HG03469 (cell line): ENCODE results near the gene CYB5B.

Experiments
- ATAC-seq: cut with Tn5 transposase; IDR thresholded peaks from one replicate; pipeline ENCODE4 v1.9.1; 2021; ENCODE audit warnings: mild to moderate bottlenecking, moderate library complexity, moderate number of reproducible peaks; ENCODE audit not compliant: unreplicated experiment

Gene CYB5B

GRCh38 chr16:69514356-69514755 lies 89.9 kb downstream of the CYB5B start:
- no peak for ATAC-seq
